ENCODE data around the gene TATDN2. TPM values are rescaled to one million over a fixed set of nuclear protein-coding genes. Genes with fewer than 3 reads are reported as not detected.

TATDN2 gene
- total RNA-seq, 2 experiments from 2014 or later, result 40.0 to 40.2 TPM

- H3K27me3 Mint-ChIP-seq, result no peaks in the 10 kb centered on the region
- intact Hi-C loops (cut with DNase I, micrococcal nuclease), result loop anchor here (2.0 to 5.0 kb wide), 2 partner anchors 205 to 1358 kb away; partner anchors contain the start of genes BRK1 (in 1 of the 2) and RAD18 (in 1 of the 2)
- no peak for DNase-seq
- H3K4me3 Mint-ChIP-seq, result peak overlapping the region; percentile 92
- ChIA-PET CTCF (interaction anchor here (0.6 kb wide), 1 partner anchor 14 kb away, joined by 3 read pairs; no protein-coding TSS in a partner anchor), POLR2A (no interaction called here)
- ATAC-seq, result no peak
- peaks cover 18% of the 10 kb centered on the region for H3K36me3 Mint-ChIP-seq (ENCODE audit: low read depth)
- H3K9me3 Mint-ChIP-seq (ENCODE audit: low read depth), result no peaks in the 10 kb centered on the region
- H3K4me1 Mint-ChIP-seq, result peaks cover 23% of the 10 kb centered on the region
- H3K27ac Mint-ChIP-seq, result peak overlapping the region; percentile 91
Observed at GRCh38 chr3:10319804-10320203, 71.5 kb downstream of the TATDN2 start.

GRCh38 chr3:10320320-10320677, 72.0 kb downstream of the TATDN2 start:
- Mint-ChIP-seq H3K36me3 (ENCODE audit: low read depth) (peaks cover 18% of the 10 kb centered on the region), H3K27me3 (no peaks in the 10 kb centered on the region), H3K9me3 (ENCODE audit: low read depth) (no peaks in the 10 kb centered on the region), H3K4me1 (peaks cover 23% of the 10 kb centered on the region), H3K27ac (peak overlapping the region; percentile 91), H3K4me3 (peak overlapping the region; percentile 92)
- intact Hi-C loops (cut with DNase I, micrococcal nuclease), result loop anchor here (2.0 to 5.0 kb wide), 2 partner anchors 205 to 1358 kb away; partner anchors contain the start of genes BRK1 (in 1 of the 2) and RAD18 (in 1 of the 2)
- DNase-seq, result no peak
- ChIA-PET POLR2A (interaction anchor here (0.6 to 1.2 kb wide), 3 partner anchors 107 to 332 kb away, joined by 3 to 5 read pairs (median 3); no protein-coding TSS in a partner anchor), CTCF (interaction anchor here (0.6 to 2.4 kb wide), 5 partner anchors 11 to 741 kb away, joined by 3 to 8 read pairs (median 7); partner anchors contain the start of gene CRELD1)
- ATAC-seq, result peak; percentile 2

GRCh38 chr3:10321630-10322351, 73.5 kb downstream of the TATDN2 start:
- ChIA-PET POLR2A (interaction anchor here (1.2 kb wide), 1 partner anchor 334 kb away, joined by 3 read pairs; no protein-coding TSS in a partner anchor), CTCF (interaction anchor here (0.7 to 2.4 kb wide), 15 partner anchors 9 to 495 kb away, joined by 3 to 7 read pairs (median 3); partner anchors contain the start of genes CRELD1 and PRRT3)
- H3K4me3 Mint-ChIP-seq, result peak overlapping the region; percentile 92
- intact Hi-C loops (cut with DNase I, micrococcal nuclease), result loop anchor here (1.0 to 5.0 kb wide), 12 partner anchors 71 to 1359 kb away; partner anchors contain the start of genes BRK1 (in 2 of the 2), BRPF1 (in 1 of the 2), CRELD1 (in 1 of the 2) and EMC3 (in 1 of the 2)
- peaks cover 3% of the 10 kb centered on the region for H3K27me3 Mint-ChIP-seq
- peak overlapping the region; percentile 63 for H3K27ac Mint-ChIP-seq
- H3K4me1 Mint-ChIP-seq, result peaks cover 23% of the 10 kb centered on the region
- DNase-seq (no peak), ATAC-seq (no peak)
- no peaks in the 10 kb centered on the region for H3K9me3 Mint-ChIP-seq (ENCODE audit: low read depth)
- H3K36me3 Mint-ChIP-seq (ENCODE audit: low read depth), result peaks cover 13% of the 10 kb centered on the region

- peak; percentile 37 for DNase-seq
- Mint-ChIP-seq H3K27ac (peak overlapping the region; percentile 3), H3K4me1 (peaks cover 23% of the 10 kb centered on the region), H3K36me3 (ENCODE audit: low read depth) (peaks cover 13% of the 10 kb centered on the region), H3K4me3 (no peak overlapping the region), H3K9me3 (ENCODE audit: low read depth) (no peaks in the 10 kb centered on the region), H3K27me3 (peaks cover 4% of the 10 kb centered on the region)
- ChIA-PET CTCF (interaction anchor here (0.6 to 2.4 kb wide), 12 partner anchors 9 to 495 kb away, joined by 3 to 7 read pairs (median 3); partner anchors contain the start of gene PRRT3), POLR2A (no interaction called here)
- intact Hi-C loops (cut with DNase I, micrococcal nuclease), result loop anchor here in 1 of 2 experiments (5.0 kb wide), 1 partner anchor 1360 kb away; the partner anchor contains the start of gene RAD18
- peak; percentile 22 for ATAC-seq
Observed at GRCh38 chr3:10322352-10322710, 74.1 kb downstream of the TATDN2 start.

GRCh38 chr3:10327592-10327991, 79.3 kb downstream of the TATDN2 start:
- ATAC-seq, result no peak
- no peaks in the 10 kb centered on the region for H3K36me3 Mint-ChIP-seq (ENCODE audit: low read depth)
- POLR2A ChIA-PET, result no interaction called here
- no peak overlapping the region for H3K4me3 Mint-ChIP-seq
- intact Hi-C loops (cut with DNase I, micrococcal nuclease), result no loop called here
- no peaks in the 10 kb centered on the region for H3K4me1 Mint-ChIP-seq
- H3K27ac Mint-ChIP-seq, result no peak overlapping the region
- H3K9me3 Mint-ChIP-seq (ENCODE audit: low read depth), result no peaks in the 10 kb centered on the region
- peaks cover 32% of the 10 kb centered on the region for H3K27me3 Mint-ChIP-seq
- DNase-seq, result no peak
- CTCF ChIA-PET, result no interaction called here

GRCh38 chr3:10328460-10329071, 80.3 kb downstream of the TATDN2 start:
- Mint-ChIP-seq H3K27me3 (peaks cover 33% of the 10 kb centered on the region), H3K4me3 (no peak overlapping the region), H3K27ac (no peak overlapping the region), H3K4me1 (no peaks in the 10 kb centered on the region), H3K36me3 (ENCODE audit: low read depth) (no peaks in the 10 kb centered on the region), H3K9me3 (ENCODE audit: low read depth) (no peaks in the 10 kb centered on the region)
- ChIA-PET POLR2A (no interaction called here), CTCF (no interaction called here)
- ATAC-seq (no peak), DNase-seq (no peak)
- intact Hi-C loops (cut with DNase I, micrococcal nuclease), result no loop called here

- Mint-ChIP-seq H3K27ac (no peak overlapping the region), H3K36me3 (ENCODE audit: low read depth) (no peaks in the 10 kb centered on the region), H3K4me3 (no peak overlapping the region), H3K4me1 (no peaks in the 10 kb centered on the region), H3K27me3 (peaks cover 33% of the 10 kb centered on the region), H3K9me3 (ENCODE audit: low read depth) (no peaks in the 10 kb centered on the region)
- ATAC-seq, result no peak
- no peak for DNase-seq
- ChIA-PET POLR2A (no interaction called here), CTCF (interaction anchor here (0.6 kb wide), 1 partner anchor 410 kb away, joined by 3 read pairs; no protein-coding TSS in a partner anchor)
- intact Hi-C loops (cut with DNase I, micrococcal nuclease), result no loop called here
Observed at GRCh38 chr3:10329495-10330015, 81.3 kb downstream of the TATDN2 start.

GRCh38 chr3:10330319-10330718, 82.1 kb downstream of the TATDN2 start:
- peaks cover 33% of the 10 kb centered on the region for H3K27me3 Mint-ChIP-seq
- no peak for DNase-seq
- intact Hi-C loops (cut with DNase I, micrococcal nuclease), result no loop called here
- H3K27ac Mint-ChIP-seq, result no peak overlapping the region
- CTCF ChIA-PET, result interaction anchor here (0.6 to 1.5 kb wide), 2 partner anchors 9 to 245 kb away, joined by 3 to 7 read pairs; partner anchors contain the start of gene SEC13
- no peak for ATAC-seq
- no peaks in the 10 kb centered on the region for H3K4me1 Mint-ChIP-seq
- no peak overlapping the region for H3K4me3 Mint-ChIP-seq
- H3K9me3 Mint-ChIP-seq (ENCODE audit: low read depth), result no peaks in the 10 kb centered on the region
- POLR2A ChIA-PET, result no interaction called here
- H3K36me3 Mint-ChIP-seq (ENCODE audit: low read depth), result no peaks in the 10 kb centered on the region

Small RNA genes within 50 kb of the gene (microRNA-seq; reads per million reads assigned to microRNA genes)
- gene MIR378B (ENCODE audit: borderline replicate concordance), result not detected

Other genes with a start within 250 kb of the TATDN2 start
- gene FANCD2, start 222.0 kb upstream of the TATDN2 start, total RNA-seq, result 10 to 100 TPM; 86.4 to 87.7 TPM
- gene FANCD2OS, start 140.2 kb upstream of the TATDN2 start, total RNA-seq, result not detected
- gene BRK1, start 132.8 kb upstream of the TATDN2 start, total RNA-seq, result 10 to 100 TPM; 83.4 to 86.6 TPM
- gene VHL, start 106.7 kb upstream of the TATDN2 start, total RNA-seq, result 10 to 100 TPM; 49.8 to 52.4 TPM
- 1 to 10 TPM; 3.9 to 4.0 TPM for gene IRAK2, start 83.5 kb upstream of the TATDN2 start, total RNA-seq
- gene GHRL, start 44.5 kb downstream of the TATDN2 start, total RNA-seq, result under 1 TPM; 0.19 to 0.30 TPM
- 10 to 100 TPM; 89.9 to 92.0 TPM for gene SEC13, start 72.7 kb downstream of the TATDN2 start, total RNA-seq

All from activated CD4-positive, alpha-beta T cell treated with anti-CD3 and anti-CD28 coated beads for 36 hours (primary cell).